ENCODE data around the gene AMOTL2.

- TF ChIP-seq, protein P1, sequence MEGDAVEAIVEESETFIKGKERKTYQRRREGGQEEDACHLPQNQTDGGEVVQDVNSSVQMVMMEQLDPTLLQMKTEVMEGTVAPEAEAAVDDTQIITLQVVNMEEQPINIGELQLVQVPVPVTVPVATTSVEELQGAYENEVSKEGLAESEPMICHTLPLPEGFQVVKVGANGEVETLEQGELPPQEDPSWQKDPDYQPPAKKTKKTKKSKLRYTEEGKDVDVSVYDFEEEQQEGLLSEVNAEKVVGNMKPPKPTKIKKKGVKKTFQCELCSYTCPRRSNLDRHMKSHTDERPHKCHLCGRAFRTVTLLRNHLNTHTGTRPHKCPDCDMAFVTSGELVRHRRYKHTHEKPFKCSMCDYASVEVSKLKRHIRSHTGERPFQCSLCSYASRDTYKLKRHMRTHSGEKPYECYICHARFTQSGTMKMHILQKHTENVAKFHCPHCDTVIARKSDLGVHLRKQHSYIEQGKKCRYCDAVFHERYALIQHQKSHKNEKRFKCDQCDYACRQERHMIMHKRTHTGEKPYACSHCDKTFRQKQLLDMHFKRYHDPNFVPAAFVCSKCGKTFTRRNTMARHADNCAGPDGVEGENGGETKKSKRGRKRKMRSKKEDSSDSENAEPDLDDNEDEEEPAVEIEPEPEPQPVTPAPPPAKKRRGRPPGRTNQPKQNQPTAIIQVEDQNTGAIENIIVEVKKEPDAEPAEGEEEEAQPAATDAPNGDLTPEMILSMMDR (IDR thresholded peaks at IDR 0.05), result no peak
- no peak for TF ChIP-seq POLR2A (IDR thresholded peaks at IDR 0.05)
Measured at GRCh38 chr3:134347551-134347950, 26.7 kb downstream of the AMOTL2 start.

Data from esophagus squamous epithelium (tissue), 4 donors.